IPS-18c (cell line): Measurements from ENCODE around the gene IMPDH2.
"Not testable (repeated sequence)": the region's sequence is repeated elsewhere in the genome, so short reads cannot be mapped to it uniquely, and the experiment has no call there.

Experiments
- H3K4me3 ChIP-seq: 2 replicates; pipeline ENCODE4 v1.7.0; 2013; ENCODE audit warnings: low read depth, mild to moderate bottlenecking, low read length, moderate library complexity; ENCODE audit not compliant: insufficient read depth
- H3K9me3 ChIP-seq: one replicate; pipeline ENCODE4 v1.6.1; 2013; ENCODE audit warnings: mild to moderate bottlenecking, low read length, moderate library complexity; ENCODE audit not compliant: control insufficient read depth, insufficient read depth

IMPDH2 gene

DNA sequence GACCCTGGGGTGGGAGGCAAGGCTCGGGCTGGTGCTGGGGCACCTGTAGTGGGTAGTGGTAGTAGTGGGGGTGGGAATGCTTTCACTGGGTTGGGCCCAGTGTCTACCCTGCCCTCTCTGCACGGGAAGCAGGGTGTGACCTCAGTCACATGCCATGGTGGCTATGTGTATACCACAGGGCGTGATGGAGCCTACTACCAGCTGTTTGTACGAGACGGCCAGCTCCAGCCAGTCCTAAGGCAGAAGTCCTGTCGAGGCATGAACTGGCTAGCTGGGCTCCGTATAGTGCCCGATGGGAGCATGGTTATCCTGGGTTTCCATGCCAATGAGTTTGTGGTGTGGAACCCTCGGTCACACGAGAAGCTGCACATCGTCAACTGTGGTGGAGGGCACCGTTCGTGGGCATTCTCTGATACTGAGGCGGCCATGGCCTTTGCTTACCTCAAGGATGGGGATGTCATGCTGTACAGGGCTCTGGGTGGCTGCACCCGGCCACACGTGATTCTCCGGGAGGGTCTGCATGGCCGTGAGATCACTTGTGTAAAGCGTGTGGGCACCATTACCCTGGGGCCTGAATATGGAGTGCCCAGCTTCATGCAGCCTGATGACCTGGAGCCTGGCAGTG, 16.0 kb downstream of the IMPDH2 start:
- H3K4me3 ChIP-seq = no peak overlapping the region

DNA sequence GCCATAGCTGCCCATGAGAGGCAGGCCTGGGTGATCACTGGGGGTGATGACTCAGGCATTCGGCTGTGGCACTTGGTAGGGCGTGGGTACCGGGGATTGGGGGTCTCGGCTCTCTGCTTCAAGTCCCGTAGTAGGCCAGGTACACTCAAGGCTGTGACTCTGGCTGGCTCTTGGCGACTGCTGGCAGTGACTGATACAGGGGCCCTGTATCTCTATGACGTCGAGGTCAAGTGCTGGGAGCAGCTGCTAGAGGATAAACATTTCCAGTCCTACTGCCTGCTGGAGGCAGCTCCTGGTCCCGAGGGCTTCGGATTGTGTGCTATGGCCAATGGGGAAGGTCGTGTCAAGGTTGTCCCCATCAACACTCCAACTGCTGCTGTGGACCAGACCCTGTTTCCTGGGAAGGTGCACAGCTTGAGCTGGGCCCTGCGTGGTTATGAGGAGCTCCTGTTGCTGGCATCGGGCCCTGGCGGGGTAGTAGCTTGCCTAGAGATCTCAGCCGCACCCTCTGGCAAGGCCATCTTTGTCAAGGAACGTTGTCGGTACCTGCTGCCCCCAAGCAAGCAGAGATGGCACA, 16.7 kb downstream of the IMPDH2 start:
- no peak overlapping the region for H3K4me3 ChIP-seq
- H3K9me3 ChIP-seq = no peaks in the 10 kb centered on the region

More for the DNA sequence above, 16.0 kb downstream of the IMPDH2 start:
- H3K9me3 ChIP-seq = no peaks in the 10 kb centered on the region

- no peak overlapping the region for H3K4me3 ChIP-seq
Observed at GRCh38 chr3:49009396-49009795, 19.8 kb downstream of the IMPDH2 start.

GRCh38 chr3:49008627-49009026, 20.6 kb downstream of the IMPDH2 start:
- peak overlapping the region; percentile 42 for H3K4me3 ChIP-seq
- not testable (repeated sequence) for H3K9me3 ChIP-seq

More at GRCh38 chr3:49009396-49009795, 19.8 kb downstream of the IMPDH2 start:
- no peaks in the 10 kb centered on the region for H3K9me3 ChIP-seq

DNA sequence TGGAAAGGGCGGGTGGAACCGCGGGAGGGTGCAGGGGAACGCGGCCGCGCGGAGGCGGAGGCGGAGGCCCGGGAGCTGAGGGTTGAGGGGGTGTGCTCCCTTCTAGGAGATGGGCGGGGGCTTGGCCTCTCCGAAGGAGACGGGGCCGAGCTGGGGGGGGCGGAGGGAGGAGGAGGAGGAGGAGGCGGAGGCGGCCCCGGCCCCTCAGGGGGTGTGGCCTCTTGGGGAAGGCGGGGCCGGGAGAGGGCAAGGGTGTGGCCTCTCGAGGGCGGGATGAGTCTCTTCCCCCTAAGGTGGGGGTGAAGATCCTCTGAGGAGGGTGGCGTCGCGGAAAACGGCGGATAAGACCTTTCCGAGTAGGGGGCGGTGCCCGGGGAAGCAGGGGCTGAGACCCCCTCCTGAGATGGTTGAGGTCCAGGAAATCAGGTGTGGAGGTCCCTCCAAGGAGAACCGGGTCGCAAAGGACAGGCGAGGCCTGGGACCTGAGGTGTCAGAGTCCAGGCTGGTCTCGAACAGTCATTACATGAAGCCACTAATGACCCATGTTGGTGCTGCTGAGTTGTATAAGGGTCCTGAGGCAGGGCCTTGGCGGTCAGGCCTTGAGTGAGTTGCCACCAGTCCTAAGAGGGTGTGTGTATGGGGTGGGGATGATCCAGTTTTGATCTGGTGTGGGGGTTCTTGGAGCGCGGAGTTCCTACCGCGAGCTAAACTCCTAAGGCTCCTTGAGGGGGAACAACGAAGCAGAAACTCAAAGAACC, 21.2 kb downstream of the IMPDH2 start:
- Histone ChIP-seq H3K9me3 (no peaks in the 10 kb centered on the region), H3K4me3 (peak overlapping the region; percentile 79)

DNA sequence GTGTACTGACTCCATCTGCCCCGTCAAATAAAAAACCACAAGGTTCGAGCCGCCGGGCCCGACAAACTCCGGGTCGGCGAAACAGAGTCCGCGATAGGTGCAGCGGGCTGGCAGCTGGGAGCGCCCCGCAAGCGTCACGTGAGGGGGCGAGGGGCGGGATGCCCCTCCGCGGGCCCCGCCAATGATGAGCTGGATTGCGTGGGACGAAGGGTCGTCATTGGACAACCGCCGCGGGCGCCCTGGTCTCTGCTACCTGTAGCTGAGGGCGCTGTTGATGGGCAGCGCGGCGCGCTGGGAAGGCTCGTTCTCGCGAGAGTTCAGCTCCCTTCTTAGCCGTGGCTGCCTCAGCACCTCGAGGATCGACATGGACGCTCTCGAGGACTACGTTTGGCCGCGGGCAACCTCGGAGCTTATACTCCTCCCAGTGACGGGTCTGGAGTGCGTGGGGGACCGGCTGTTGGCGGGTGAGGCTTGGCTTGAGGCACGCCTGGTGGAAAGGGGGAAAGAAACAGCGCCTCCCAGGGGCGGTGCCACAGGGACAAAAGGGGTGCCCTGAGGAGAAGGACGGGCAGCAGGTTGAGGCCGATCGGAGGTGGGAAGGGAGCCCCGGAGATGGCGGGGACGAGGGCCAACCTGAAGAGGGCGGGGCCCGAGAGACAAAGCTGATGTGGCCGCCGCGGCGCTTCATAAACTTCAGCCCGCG, 22.0 kb downstream of the IMPDH2 start, which contains the start of gene WDR6:
Gene WDR6, plus strand, starts transcription at position 324 of the 703 bp plus-strand sequence. Its CDS starts 41 bp downstream, at position 365.
- H3K9me3 ChIP-seq = no peaks in the 10 kb centered on the region

DNA sequence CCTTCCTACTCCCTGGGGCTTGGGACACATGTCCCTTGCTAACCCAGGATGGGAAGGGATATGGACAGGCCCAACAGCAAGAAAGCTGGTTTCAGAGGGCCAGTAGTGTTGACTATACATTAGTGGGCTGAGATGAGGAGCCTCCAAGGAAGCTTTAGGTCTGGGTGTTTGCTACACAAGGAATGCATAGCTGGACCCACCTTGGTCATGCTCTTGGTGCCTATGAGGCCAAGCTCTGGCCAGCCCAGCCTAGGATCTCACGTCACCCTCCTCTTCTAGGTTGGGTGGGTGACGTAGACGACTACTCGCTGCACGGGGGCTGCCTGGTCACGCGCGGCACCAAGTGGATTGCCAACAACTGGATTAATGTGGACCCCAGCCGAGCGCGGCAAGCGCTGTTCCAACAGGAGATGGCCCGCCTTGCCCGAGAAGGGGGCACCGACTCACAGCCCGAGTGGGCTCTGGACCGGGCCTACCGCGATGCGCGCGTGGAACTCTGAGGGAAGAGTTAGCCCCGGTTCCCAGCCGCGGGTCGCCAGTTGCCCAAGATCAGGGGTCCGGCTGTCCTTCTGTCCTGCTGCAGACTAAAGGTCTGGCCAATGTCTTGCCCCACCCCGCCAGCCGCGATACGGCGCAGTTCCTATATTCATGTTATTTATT, 22.7 kb downstream of the IMPDH2 start:
- Histone ChIP-seq H3K4me3 (peak overlapping the region; percentile 79), H3K9me3 (no peaks in the 10 kb centered on the region)

More for the DNA sequence above, 22.0 kb downstream of the IMPDH2 start, which contains the start of gene WDR6:
- H3K4me3 ChIP-seq = peak within 1 kb of the TSS; percentile 79

DNA sequence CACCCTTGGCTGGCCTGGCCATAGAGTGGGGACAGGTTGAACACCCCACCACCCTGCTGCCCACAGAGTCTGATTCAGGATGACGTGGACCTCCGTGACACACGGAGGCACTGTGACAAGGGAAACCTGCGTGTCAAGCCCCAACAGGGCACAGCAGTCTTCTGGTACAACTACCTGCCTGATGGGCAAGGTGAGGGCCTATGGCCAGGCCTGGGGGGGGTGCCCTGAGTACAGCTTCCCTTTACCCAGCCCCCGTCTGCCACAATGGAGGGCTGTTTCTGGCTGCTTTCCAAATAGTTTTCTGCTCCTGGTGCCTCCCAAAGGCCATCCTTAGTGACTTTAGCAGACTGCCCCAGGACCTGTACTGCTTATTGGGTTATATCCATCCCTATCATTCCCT, 23.2 kb downstream of the IMPDH2 start:
- peak overlapping the region; percentile 79 for H3K4me3 ChIP-seq
- no peaks in the 10 kb centered on the region for H3K9me3 ChIP-seq

GRCh38 chr3:49005303-49005680, 23.9 kb downstream of the IMPDH2 start:
- H3K4me3 ChIP-seq = no peak overlapping the region
- H3K9me3 ChIP-seq = no peaks in the 10 kb centered on the region

DNA sequence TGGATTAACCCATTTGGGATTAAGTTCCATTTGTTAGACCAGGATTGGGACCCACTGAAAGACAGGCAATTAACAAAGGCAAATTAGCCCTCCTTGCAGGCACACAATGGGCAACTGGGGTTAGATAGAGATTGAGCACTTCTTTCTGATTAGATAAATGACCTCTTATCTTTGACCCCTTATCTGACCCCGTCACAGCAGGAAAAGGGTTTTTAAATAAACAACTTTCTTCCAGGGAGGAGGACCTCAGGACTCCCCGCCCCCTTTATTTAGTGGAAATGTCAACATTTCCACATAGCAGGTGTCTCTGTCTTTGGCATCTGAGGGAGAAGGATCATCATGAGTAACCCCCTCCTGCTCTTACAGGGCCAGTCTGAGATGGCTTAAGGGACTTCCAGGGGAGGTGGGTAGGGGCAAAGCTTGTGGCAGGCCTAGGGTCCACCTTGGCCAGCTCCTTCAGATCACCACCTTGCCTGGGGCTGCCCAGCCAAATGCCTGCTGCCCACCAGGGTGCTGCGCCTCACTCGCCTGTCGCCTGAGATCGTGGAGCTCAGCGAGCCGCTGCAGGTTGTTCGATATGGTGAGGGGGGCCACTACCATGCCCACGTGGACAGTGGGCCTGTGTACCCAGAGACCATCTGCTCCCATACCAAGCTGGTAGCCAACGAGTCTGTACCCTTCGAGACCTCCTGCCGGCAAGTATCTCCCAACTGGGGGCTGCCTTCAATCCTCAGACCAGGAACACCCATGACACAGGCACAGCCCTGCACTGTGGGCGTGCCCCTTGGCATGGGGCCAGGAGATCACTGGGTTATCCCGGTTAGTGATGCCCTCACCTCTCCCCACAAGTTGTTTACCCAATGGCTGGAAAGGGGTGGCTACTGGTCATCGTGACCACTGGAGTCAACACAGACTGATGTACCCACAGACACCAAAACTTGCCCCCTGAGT, 24.6 kb downstream of the IMPDH2 start:
- no peaks in the 10 kb centered on the region for H3K9me3 ChIP-seq
- no peak overlapping the region for H3K4me3 ChIP-seq

- H3K4me3 ChIP-seq = no peak overlapping the region
- H3K9me3 ChIP-seq = no peaks in the 10 kb centered on the region
Observed at GRCh38 chr3:49001155-49001554, 28.0 kb downstream of the IMPDH2 start.

- no peak overlapping the region; the same call in 1 of the 2 replicates for H3K4me3 ChIP-seq
- no peaks in the 10 kb centered on the region for H3K9me3 ChIP-seq
Observed at GRCh38 chr3:48999085-48999858, 29.9 kb downstream of the IMPDH2 start.

GRCh38 chr3:48997714-48998637, 31.2 kb downstream of the IMPDH2 start:
- Histone ChIP-seq H3K4me3 (no peak overlapping the region), H3K9me3 (no peaks in the 10 kb centered on the region)

- H3K4me3 ChIP-seq = no peak overlapping the region
- H3K9me3 ChIP-seq = no peaks in the 10 kb centered on the region
Observed at GRCh38 chr3:48997102-48997635, 32.0 kb downstream of the IMPDH2 start.
